HepG2 (cell line): ENCODE results near the gene MAP4K3.

ENCODE experiments used
- CREB1 ChIP-seq, 2 experiments: fragments of 450-650 bp in 1 of 2; IDR thresholded peaks; 2 replicates each; pipeline ENCODE4 v1.6.1; 2016 to 2017; ENCODE audit warnings: control low read depth in 1 of 2, mild to moderate bottlenecking in 1 of 2, missing compliant biosample characterization in 1 of 2, missing genetic modification characterization in 1 of 2
- CTCF ChIP-seq: sonication (generic); formaldehyde crosslinking; IDR thresholded peaks from 2 replicates; pipeline ENCODE4 v1.5.0; 2020; ENCODE audit warnings: mild to moderate bottlenecking, missing genetic modification reagents, moderate library complexity
- HNRNPK ChIP-seq: fragments of 200-400 bp; formaldehyde crosslinking; IDR thresholded peaks from 2 replicates; pipeline ENCODE4 v1.6.1; 2018; ENCODE audit warnings: low read length, low read depth, moderate library complexity, mild to moderate bottlenecking; ENCODE audit not compliant: poor library complexity, severe bottlenecking
- NFIC ChIP-seq: IDR thresholded peaks from 2 replicates; pipeline ENCODE4 v1.6.1; 2012; ENCODE audit warnings: mild to moderate bottlenecking, low read length, inconsistent platforms
- PATZ1 ChIP-seq: sonication (generic); formaldehyde crosslinking; IDR thresholded peaks from 2 replicates; pipeline ENCODE4 v1.4.0; 2020; ENCODE audit warnings: missing genetic modification reagents
- POLR2A ChIP-seq, 2 experiments: IDR thresholded peaks; 2 replicates each; pipeline ENCODE4 v1.6.1; 2011; ENCODE audit warnings: low read depth in 2 of 2, low read length in 2 of 2, mild to moderate bottlenecking in 1 of 2, moderate library complexity in 1 of 2; ENCODE audit not compliant: insufficient read depth in 1 of 2
- PREB ChIP-seq: sonication (generic); formaldehyde crosslinking; IDR thresholded peaks from 2 replicates; pipeline ENCODE4 v1.4.0; 2020; ENCODE audit warnings: missing genetic modification reagents
- TERF1 ChIP-seq: sonication (generic); formaldehyde crosslinking; IDR thresholded peaks from 2 replicates; pipeline ENCODE4 v1.8.0; 2022; ENCODE audit warnings: mild to moderate bottlenecking, missing genetic modification reagents, moderate library complexity
- ZIK1 ChIP-seq: sonication (generic); formaldehyde crosslinking; IDR thresholded peaks from 2 replicates; pipeline ENCODE4 v1.5.0; 2020; ENCODE audit warnings: mild to moderate bottlenecking, low read depth, missing genetic modification reagents, borderline replicate concordance
- ZMYM2 ChIP-seq: sonication (generic); formaldehyde crosslinking; IDR thresholded peaks from 2 replicates; pipeline ENCODE4 v1.8.0; 2022; ENCODE audit warnings: mild to moderate bottlenecking, missing genetic modification reagents
- ZNF766 ChIP-seq: sonication (generic); formaldehyde crosslinking; IDR thresholded peaks from 2 replicates; pipeline ENCODE4 v1.5.0; 2020; ENCODE audit warnings: missing genetic modification reagents, borderline replicate concordance

GRCh38 chr2:39218391-39218790 lies 218.7 kb downstream of the MAP4K3 start:
- TF ChIP-seq HNRNPK (no peak), ZNF766 (no peak), CREB1 (IDR thresholded peaks at IDR 0.05) (no peak), CREB1 (CRISPR knock-in tag; IDR thresholded peaks at IDR 0.05) (no peak), POLR2A (IDR thresholded peaks at IDR 0.05; ENCODE audit: insufficient read depth in 1 of 2, low read depth in 2 of 2, low read length in 2 of 2) (no peak), CTCF (CRISPR knock-in tag) (no peak), PREB (no peak), TERF1 (CRISPR knock-in tag) (no peak), ZMYM2 (CRISPR knock-in tag) (no peak), PATZ1 (no peak), ZIK1 (CRISPR knock-in tag) (no peak), NFIC (no peak)
